ENCODE data around the gene NF1.
"Not testable (repeated sequence)": the region's sequence is repeated elsewhere in the genome, so short reads cannot be mapped to it uniquely, and the experiment has no call there.

The NF1 gene

DNA sequence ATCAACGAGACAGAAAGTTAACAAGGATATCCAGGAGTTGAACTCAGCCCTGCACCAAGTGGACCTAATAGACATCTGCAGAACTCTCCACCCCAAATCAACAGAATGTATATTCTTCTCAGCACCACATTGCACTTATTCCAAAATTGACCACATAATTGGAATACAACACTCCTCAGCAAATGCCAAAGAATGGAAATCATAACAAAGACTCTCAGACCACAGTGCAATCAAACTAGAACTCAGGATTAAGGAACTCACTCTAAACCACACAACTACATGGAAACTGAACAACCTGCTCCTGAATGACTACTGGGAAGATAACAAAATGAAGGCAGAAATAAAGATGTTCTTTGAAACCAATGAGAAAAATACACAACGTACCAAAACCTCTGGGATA is 84.2 kb downstream of the NF1 start:
- not testable (repeated sequence) for DNase-seq

DNA sequence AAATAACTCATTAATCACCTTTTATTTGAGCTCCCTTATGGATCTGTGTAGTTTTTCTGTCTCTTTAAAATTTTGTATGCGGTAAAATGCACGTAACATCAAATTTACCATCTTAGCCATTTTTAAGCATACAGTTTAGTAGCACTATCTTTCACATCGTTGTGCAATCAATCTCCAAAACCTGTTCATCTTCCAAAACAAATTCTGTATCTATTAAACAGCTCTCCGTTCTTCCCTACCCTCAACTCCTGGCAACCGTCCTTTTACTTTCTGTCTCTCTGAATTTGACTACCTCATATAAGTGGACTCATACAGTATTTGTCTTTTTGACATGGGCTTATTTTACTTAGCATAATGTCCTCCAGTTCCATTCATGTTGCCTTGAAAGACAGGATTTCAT is 100.5 kb downstream of the NF1 start:
- DNase-seq = no peak

- no peak for DNase-seq
These were observed 103.2 kb downstream of the NF1 start for GRCh38 chr17:31198026-31198425.

DNA sequence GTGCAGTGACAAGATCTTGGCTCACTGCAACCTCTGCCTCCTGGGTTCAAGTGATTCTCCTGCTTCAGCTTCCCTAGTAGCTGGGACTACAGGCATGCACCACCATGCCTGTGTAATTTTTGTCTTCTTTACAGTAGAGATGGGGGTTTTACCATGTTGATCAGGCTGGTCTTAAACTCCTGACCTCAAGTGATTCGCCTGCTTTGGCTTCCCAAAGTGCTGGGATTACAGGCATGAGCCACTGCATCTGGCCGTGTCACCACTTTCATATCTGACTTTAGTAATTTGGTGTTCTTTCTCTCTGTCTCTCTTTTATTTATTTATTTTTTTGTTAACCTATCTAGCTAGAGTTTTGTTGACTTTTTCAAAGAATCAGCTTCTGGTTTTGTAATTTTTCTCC is 103.9 kb downstream of the NF1 start:
- DNase-seq = not testable (repeated sequence)

DNA sequence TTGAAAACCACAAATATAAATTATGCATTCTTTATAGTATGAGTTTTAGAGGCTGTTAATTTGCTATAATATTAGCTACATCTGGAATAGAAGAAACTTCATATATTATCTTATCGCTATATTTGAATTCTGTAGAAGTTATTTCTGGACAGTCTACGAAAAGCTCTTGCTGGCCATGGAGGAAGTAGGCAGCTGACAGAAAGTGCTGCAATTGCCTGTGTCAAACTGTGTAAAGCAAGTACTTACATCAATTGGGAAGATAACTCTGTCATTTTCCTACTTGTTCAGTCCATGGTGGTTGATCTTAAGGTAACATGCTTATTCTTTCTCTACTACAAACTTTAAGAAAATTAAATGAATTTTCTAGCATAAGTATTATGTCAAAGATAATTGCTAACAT is 105.5 kb downstream of the NF1 start:
- no peak for DNase-seq

- no peak for DNase-seq
These were observed 108.2 kb downstream of the NF1 start for GRCh38 chr17:31202968-31203367.

DNA sequence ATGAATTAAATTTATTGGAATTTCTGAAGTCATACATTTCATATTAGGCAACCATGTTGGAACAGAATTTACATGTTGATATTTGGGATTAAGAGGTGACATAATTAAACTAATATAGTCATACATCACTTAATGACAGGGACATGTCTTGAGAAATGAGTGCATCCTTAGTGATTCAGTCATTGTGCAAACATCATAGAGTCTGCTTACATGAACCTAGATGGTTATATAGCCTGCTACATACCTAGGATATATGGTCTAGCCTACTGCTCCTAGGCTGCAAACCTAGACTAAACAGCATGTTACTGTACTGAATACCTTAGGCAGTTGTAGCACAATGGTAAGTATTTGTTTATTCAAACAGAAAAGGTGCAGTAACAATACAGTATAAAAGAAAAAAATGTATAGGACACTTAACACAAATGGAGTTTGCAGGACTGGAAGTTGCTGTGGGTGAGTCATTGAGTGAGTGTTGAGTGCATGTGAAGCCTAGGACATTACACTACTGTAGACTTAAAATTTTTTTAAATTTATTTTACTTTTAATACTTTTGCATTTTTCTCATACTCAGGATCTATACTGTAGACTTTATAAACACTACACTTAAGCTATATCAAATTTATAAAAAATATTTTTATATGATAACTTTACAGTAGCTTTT is 116.7 kb downstream of the NF1 start:
- no peak for DNase-seq

- DNase-seq = peak in 2 of 5 experiments; percentile 2 to 47
These were observed 121.4 kb downstream of the NF1 start for GRCh38 chr17:31216031-31216751.

DNA sequence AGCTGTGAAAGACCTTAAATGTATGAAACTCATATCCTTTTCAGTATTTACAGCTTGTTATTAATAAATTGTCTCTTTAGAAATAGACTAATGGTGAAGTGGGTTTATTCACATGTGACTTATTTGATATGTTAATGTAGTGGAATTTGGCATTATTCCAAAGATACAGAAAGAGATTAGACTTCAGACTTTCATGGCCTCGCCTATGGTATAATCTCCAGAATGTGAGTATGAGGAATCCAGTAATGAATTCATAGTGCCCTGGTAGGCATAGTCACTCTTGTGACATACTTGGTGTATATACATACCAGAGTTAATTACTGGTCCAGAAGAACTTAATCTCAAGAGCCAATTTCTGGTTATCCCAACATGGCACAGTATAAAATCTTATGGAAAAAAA is 129.6 kb downstream of the NF1 start:
- no peak for DNase-seq

GRCh38 chr17:31225831-31226230 is 131.1 kb downstream of the NF1 start:
- no peak for DNase-seq

GRCh38 chr17:31226373-31226772 is 131.6 kb downstream of the NF1 start:
- DNase-seq = peak in 2 of 5 experiments; percentile 0 to 10

DNA sequence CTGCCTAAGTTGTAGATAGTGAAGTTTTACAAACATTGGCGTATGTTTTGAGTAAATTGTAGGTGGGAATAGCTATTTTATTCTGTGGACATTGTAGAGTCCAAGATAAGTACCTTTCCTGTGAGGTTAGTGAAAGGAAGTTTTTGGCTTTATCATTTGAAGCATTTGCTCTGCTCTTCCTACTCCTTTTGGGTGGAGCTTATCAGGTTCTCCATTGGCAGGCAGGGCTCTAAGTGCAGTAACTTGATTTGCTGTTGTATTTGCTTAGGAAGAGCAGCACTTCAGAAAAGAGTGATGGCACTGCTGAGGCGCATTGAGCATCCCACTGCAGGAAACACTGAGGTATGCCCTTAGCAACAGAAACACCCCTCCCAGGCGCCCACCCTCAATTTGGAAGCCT is 132.2 kb downstream of the NF1 start:
- DNase-seq = no peak

GRCh38 chr17:31231852-31232251 is 137.1 kb downstream of the NF1 start:
- DNase-seq = no peak

GRCh38 chr17:31235110-31235509 is 140.3 kb downstream of the NF1 start:
- DNase-seq = no peak

- DNase-seq = no peak
These were observed 141.4 kb downstream of the NF1 start for GRCh38 chr17:31236137-31236536.

DNA sequence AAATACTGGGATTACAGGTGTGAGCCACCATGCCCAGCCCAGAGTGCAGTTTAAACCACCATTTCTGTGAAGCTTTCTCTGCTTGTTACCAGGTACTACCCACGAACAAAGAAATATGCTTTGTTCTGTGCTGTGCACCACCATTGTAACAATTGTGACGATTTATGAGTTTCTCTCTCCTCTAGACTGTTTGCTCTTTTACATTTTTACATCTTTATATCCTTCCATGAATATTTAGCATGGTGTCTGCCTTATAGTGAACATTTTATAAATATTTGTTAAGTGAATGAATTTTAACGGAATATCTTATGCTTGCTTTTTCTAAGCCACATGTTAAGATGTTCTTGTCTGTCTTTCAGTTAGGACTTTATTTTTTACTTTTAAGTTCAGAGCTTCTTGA is 141.9 kb downstream of the NF1 start:
- no peak for DNase-seq

- no peak for DNase-seq
These were observed 146.3 kb downstream of the NF1 start for GRCh38 chr17:31241116-31241515.

DNA sequence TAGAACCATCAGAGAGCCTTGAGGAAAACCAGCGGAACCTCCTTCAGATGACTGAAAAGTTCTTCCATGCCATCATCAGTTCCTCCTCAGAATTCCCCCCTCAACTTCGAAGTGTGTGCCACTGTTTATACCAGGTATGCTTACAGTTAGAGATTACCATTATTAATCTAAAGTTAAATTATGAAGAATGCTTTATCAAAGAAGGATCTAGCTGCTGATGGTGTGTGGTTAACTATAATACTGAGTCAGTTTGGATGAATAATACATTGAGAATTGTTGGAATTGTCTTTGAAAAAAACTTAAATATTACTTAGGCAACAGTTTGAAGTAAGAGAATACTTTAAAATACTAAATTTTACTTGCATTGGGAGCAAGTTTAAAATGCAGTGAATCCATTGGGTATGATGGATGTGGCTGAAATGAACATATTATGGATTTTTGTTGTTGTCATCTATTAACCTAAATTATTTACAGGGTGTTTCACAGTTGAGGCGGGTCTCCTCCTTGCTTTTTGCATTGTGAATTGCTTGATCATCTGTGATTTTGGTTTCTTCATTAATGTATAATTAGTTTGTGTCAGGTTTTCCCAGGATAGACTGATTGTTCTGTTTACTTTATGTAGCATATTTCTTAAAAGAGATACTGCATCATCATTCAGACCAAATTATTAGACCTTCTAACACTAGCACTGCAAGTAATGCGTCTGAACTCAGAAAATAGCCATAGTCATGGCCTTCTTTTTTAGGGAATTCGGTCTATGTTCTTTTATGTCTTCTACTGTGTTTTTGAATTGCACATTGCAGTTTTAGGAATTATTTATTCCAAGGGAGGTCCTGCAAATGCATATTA is 154.4 kb downstream of the NF1 start:
- no peak for DNase-seq

GRCh38 chr17:31249835-31250141 is 155.0 kb downstream of the NF1 start:
- no peak for DNase-seq

DNA sequence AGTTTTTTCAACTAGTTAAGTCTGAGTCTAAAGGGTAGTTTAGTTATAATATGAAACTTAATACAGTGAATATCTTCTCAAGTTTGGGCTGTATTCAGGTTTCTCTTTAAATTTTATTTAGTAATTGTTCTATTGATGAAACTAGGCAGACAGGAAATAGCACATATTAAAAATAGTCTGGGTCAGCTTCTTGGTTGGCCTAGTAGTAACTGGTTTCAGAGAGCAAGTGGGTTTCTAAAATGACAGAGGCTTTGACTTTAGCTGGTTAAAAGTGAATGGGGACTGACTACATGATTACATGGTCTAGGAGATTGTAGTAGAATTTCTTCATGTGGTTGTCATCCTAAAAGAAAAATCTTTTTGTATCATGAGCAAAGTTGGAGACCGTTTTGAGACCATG is 155.5 kb downstream of the NF1 start:
- no peak for DNase-seq

- DNase-seq = no peak
These were observed 156.6 kb downstream of the NF1 start for GRCh38 chr17:31251105-31251969.

DNA sequence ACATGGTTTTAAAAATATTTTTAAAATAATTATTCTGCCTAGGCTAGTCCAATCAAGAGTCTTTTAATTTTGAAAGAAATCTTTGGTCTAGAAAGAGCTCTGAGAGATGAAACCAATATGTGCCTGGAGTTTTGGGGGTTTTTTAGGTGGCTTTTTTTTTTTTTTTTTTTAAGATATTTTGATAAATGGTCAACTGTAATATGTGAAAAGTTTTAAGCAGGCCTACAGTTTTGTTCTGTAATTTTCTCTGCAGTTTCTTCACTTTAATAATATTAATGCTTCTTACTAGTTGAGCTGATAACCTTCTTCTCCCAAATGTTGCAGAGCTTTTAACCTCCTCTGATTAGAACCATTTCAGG is 157.2 kb downstream of the NF1 start:
- no peak for DNase-seq

DNA sequence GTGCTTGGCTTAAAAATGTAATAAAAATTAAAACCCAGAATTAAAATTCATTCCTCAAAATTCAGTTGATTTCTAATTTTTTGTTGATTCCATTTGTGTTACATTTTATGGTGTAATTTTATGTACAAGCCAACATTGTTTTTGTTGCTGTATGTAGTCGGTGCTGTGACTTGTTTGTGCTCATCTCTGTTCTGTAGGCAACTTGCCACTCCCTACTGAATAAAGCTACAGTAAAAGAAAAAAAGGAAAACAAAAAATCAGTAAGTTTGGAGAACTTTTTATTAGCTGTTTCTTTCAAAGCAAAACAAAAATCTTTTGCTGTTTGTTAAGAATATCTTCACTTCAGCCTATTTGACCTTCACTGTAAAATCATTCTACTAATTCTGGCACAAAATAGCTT is 158.0 kb downstream of the NF1 start:
- no peak for DNase-seq
